A549 (cell line): ENCODE results near the gene ITGA11.

Experiments used
- CEBPB ChIP-seq, 2 experiments: fragments of >200 bp in 1 of 2; sonication (Bioruptor Twin) in 1 of 2; formaldehyde crosslinking in 1 of 2; IDR thresholded peaks; 2 replicates each; pipeline ENCODE4 v1.6.1; 2012 to 2016
- CTCF ChIP-seq: fragments of >200 bp; sonication (Bioruptor Twin); formaldehyde crosslinking; IDR thresholded peaks from 3 replicates; pipeline ENCODE4 v1.5.1; 2016
- NPAS2 ChIP-seq: fragments of 250-450 bp; sonication (Bioruptor Pico); IDR thresholded peaks from 2 replicates; pipeline ENCODE4 v1.8.0; 2022; ENCODE audit warnings: mild to moderate bottlenecking, moderate library complexity, borderline replicate concordance
- NR3C1 ChIP-seq: fragments of >200 bp; sonication (Bioruptor Twin); formaldehyde crosslinking; IDR thresholded peaks from 3 replicates; pipeline ENCODE4 v1.6.1; 2017
- RCOR1 ChIP-seq: fragments of 150-350 bp; IDR thresholded peaks from 2 replicates; pipeline ENCODE4 v1.6.1; 2014; ENCODE audit warnings: antibody characterized with exemption, low read length, low read depth
- ZFP36 ChIP-seq: fragments of 450-650 bp; IDR thresholded peaks from 2 replicates; pipeline ENCODE4 v1.6.1; 2014; ENCODE audit warnings: borderline replicate concordance; ENCODE audit not compliant: partially characterized antibody

DNA sequence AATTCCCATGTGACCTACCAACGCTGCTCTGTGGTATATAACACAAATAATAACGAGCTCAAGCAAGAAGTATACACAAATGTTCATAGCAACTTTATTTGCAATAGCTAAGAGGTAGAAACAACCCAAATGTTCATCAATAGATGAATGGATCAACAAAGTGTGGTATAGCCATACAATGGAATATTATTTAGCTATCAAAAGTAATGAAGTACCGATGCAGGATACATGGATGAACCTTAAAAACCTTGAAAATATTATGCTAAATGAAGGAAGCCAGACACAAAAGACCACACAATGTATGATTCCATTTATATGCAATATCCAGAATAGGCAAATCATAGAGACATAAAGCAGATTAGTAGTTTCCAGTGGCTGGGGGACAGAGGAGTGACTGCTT lies 170.0 kb downstream of the ITGA11 start:
- TF ChIP-seq NR3C1 (no peak), CTCF (no peak), ZFP36 (no peak), NPAS2 (CRISPR knock-in tag) (no peak), CEBPB (IDR thresholded peaks at IDR 0.05) (no peak), RCOR1 (no peak)
